Transverse colon (tissue), 4 donors: ENCODE measurements around the gene FAM20C. TPM values are rescaled to one million over a fixed set of nuclear protein-coding genes. Genes with fewer than 3 reads are reported as not detected.
"Not testable (repeated sequence)": the region's sequence is repeated elsewhere in the genome, so short reads cannot be mapped to it uniquely, and the experiment has no call there.

ENCODE experiments used
- DNase-seq: peaks from one replicate; pipeline ENCODE4 v3.0.0-alpha.2; 2019
- H3K27ac ChIP-seq, 4 donors: fragments of 200-600 bp; sonication (generic); 2 replicates each; pipeline ENCODE4 v1.5.1; 2016 to 2018; ENCODE audit warnings: inconsistent platforms in 4 of 4
- H3K27me3 ChIP-seq: fragments of 200-600 bp; sonication (generic); 2 replicates; pipeline ENCODE4 v1.5.1; 2017; ENCODE audit warnings: inconsistent platforms
- H3K36me3 ChIP-seq, 4 donors: fragments of 200-600 bp; sonication (generic); 2 replicates each; pipeline ENCODE4 v1.5.1; 2017 to 2019; ENCODE audit warnings: inconsistent platforms in 4 of 4
- H3K4me1 ChIP-seq, 4 donors: fragments of 200-600 bp; sonication (generic); 2 replicates each; pipeline ENCODE4 v1.5.1; 2017 to 2020; ENCODE audit warnings: inconsistent platforms in 4 of 4
- H3K4me3 ChIP-seq, 4 donors: fragments of 200-600 bp; sonication (generic); 1 replicate in 1 of 4; 2 replicates in 3 of 4; pipeline versions ENCODE4 v1.5.1 to v1.6.1; 2017 to 2019; ENCODE audit warnings: inconsistent platforms in 4 of 4
- H3K9me3 ChIP-seq, 2 donors: fragments of 200-600 bp; sonication (generic); 2 replicates each; pipeline ENCODE4 v1.5.1; 2017 to 2019; ENCODE audit warnings: inconsistent platforms in 2 of 2
- EP300 ChIP-seq: sonication (generic); formaldehyde crosslinking; IDR thresholded peaks from one replicate; pipeline ENCODE4 v1.6.1; 2017; ENCODE audit warnings: antibody characterized with exemption, low read depth
- POLR2A ChIP-seq: fragments of 450-650 bp; IDR thresholded peaks from one replicate; pipeline ENCODE4 v1.6.1; 2016; ENCODE audit warnings: antibody characterized with exemption, mild to moderate bottlenecking, moderate library complexity
- POLR2AphosphoS5 ChIP-seq, 3 donors: sonication (generic); formaldehyde crosslinking; IDR thresholded peaks; one replicate each; pipeline ENCODE4 v1.6.1; 2016; ENCODE audit warnings: antibody characterized with exemption in 3 of 3
- WGBS, 2 donors: methylation state at CpG; one replicate each; pipeline ENCODE4 v1.1.5; 2018; ENCODE audit warnings: low coverage in 1 of 2; 5-methylcytosine and 5-hydroxymethylcytosine counted together
- in situ Hi-C, 4 donors: fragments of 200-750 bp; cut with MboI; loops; one replicate each; pipeline versions ENCODE4 v1.15.0 to v1.15.1; 2017; ENCODE audit warnings: low sequenced_read_pairs in 3 of 4, low pct_ligation_motif_present in 1 of 4, low pct_unique_long_range_greater_than_20kb in 1 of 4
- intact Hi-C: fragments of 100-400 bp; cut with DNase I; formaldehyde crosslinking; loops from one replicate; pipeline ENCODE4 v1.15.1; 2023; ENCODE audit warnings: low total_unique reads
- total RNA-seq, 4 donors: library from RNA; depleted of rRNA; stranded (reverse); fragments of >200 nt; gene quantifications; one replicate each; pipeline ENCODE4 v1.1.0, GENCODE V29; 2016
- TF ChIP-seq, protein P1 (sequence below), 5 experiments: fragments of 200-600 bp in 3 of 5; fragments of 450-650 bp in 2 of 5; sonication (generic) in 3 of 5; IDR thresholded peaks; 1 replicate in 2 of 5; 2 replicates in 3 of 5; pipeline ENCODE4 v1.5.1; 2016 to 2017; ENCODE audit warnings: antibody characterized with exemption in 5 of 5, inconsistent platforms in 3 of 5, mild to moderate bottlenecking in 2 of 5, moderate library complexity in 1 of 5

Gene FAM20C
- total RNA-seq, 4 donors from 2014 or later: 10.5 to 62.3 (median 23.5) TPM

DNA sequence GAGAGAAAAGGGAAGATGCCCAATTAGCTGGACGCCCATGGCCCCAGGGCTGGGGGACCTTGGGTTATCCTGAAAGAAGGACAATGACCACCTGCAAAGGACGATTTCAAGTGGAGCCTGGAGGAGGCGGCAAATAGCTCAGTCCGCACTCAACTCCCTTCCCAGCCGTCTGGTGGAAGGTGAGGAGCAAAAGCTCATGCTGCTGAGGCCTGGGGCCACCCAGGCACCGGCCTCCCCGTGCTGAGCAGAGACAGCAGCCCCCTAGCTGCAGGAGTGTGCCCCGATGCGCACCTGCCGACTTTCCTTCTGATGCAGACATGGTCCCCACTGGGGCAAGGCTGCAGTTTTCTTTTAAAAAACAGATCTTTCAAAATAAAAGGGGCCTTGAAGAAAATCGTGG is 7.9 kb downstream of the FAM20C start:
- Histone ChIP-seq H3K4me1 (peaks cover 0 to 17% (median 8%) of the 10 kb centered on the region in 4 donors), H3K27ac (no peak overlapping the region), H3K4me3 (no peak overlapping the region), H3K9me3 (no peaks in the 10 kb centered on the region), H3K36me3 (no peaks in the 10 kb centered on the region), H3K27me3 (no peaks in the 10 kb centered on the region)
- intact Hi-C loops: no loop called here
- no peak for TF ChIP-seq POLR2AphosphoS5 (IDR thresholded peaks at IDR 0.05)
- TF ChIP-seq EP300: no peak
- TF ChIP-seq, protein P1, sequence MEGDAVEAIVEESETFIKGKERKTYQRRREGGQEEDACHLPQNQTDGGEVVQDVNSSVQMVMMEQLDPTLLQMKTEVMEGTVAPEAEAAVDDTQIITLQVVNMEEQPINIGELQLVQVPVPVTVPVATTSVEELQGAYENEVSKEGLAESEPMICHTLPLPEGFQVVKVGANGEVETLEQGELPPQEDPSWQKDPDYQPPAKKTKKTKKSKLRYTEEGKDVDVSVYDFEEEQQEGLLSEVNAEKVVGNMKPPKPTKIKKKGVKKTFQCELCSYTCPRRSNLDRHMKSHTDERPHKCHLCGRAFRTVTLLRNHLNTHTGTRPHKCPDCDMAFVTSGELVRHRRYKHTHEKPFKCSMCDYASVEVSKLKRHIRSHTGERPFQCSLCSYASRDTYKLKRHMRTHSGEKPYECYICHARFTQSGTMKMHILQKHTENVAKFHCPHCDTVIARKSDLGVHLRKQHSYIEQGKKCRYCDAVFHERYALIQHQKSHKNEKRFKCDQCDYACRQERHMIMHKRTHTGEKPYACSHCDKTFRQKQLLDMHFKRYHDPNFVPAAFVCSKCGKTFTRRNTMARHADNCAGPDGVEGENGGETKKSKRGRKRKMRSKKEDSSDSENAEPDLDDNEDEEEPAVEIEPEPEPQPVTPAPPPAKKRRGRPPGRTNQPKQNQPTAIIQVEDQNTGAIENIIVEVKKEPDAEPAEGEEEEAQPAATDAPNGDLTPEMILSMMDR (IDR thresholded peaks at IDR 0.05): no peak
- no peak for TF ChIP-seq POLR2A
- 82% methylated on average over 11 of the region's 11 CpGs; no CpG with 5 or more reads in 1 of the 2 donors for WGBS, 2 donors
- DNase-seq: no peak
- in situ Hi-C loops: no loop called here

DNA sequence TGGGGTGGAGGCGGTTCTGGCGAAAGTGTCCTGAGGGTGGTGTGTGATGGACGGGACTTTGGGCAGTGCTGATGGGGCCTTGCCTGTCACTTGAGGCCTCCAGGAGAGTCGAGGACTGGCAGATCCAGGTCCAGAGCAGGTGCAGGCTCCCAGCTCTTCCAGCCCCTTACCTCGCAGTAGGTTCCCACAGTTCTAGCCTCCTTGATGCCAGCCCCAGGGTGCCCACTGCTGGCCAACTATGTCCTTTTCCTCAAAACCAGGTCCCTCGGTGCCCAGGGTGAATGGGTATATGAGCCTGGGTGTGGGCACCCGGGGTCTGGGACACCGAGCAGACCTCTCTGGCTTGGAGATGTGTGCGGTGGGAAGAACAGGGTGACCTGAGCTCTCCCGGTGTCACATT is 8.3 kb downstream of the FAM20C start:
- Histone ChIP-seq H3K4me1 (peaks cover 0 to 13% (median 5%) of the 10 kb centered on the region in 4 donors), H3K4me3 (no peak overlapping the region), H3K27ac (no peak overlapping the region), H3K9me3 (no peaks in the 10 kb centered on the region), H3K27me3 (no peaks in the 10 kb centered on the region), H3K36me3 (no peaks in the 10 kb centered on the region)
- 84% methylated on average over 9 of the region's 10 CpGs; no CpG with 5 or more reads in 1 of the 2 donors for WGBS, 2 donors
- TF ChIP-seq EP300 (no peak), POLR2A (no peak), POLR2AphosphoS5 (IDR thresholded peaks at IDR 0.05) (no peak)
- TF ChIP-seq, protein P1 (IDR thresholded peaks at IDR 0.05): no peak
- intact Hi-C loops: no loop called here
- in situ Hi-C loops: no loop called here
- DNase-seq: no peak

DNA sequence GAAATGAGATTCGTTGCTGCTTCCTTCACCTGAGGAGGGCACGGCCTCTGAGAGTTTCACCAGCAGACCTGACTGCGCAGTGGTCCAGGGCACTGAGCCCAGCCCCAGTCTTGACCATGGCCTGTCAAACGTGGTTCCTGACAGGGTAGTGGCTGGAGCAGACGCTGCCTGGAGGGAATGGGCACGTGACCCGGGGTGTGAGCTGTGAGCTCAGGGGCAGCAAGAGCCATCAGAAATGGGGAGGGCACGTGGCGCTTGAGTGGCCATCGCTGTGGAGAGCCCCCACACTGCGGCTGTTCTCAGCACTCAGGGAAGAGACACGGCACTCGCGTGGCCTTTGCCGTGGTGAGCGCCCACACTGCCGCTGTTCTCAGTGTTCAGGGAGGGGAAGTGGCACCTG is 12.0 kb downstream of the FAM20C start:
- in situ Hi-C loops: no loop called here
- intact Hi-C loops: no loop called here

DNA sequence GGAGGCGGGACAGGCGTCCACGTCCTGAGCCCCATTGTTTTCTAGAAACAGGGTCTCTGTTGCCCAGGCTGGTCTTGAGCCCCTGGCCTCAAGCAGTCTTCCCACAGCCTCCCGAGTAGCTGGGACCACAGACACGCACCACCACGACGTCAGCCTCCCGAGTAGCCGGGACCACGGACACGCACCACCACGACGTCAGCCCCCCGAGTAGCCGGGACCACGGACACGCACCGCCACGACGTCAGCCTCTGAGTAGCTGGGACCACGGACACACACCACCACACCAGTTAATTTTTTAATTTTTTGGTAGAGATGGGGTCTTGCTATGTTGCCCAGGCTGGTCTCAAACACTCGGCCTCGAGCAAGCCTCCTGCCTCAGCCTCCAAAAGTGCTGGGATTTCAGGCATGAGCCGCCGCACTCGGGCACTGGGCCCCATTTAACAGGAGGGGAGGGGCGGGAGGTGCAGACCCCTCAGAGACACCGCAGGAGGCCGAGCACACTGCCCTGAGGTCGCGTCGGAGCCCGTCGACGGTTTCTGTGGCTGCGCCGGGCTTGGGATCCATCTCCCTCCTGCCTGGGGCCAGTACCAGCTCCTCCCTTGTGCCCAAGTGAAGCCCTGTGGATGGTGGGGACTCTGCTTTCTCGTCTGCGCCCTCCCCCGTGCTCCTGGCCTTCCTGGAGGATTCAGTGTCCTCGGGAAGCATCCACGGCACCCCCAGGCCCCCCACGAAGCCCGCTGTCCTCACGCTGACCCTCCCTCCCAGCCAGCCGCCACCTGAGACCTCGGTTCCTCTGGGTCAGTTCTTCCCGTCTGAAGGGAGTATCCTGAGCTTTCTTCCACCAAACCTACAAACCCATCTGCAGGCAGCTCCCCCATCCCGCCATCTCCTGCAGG is 13.0 kb downstream of the FAM20C start:
- Histone ChIP-seq H3K27me3 (no peaks in the 10 kb centered on the region), H3K36me3 (no peaks in the 10 kb centered on the region), H3K9me3 (no peaks in the 10 kb centered on the region), H3K4me3 (no peak overlapping the region), H3K27ac (no peak overlapping the region), H3K4me1 (peaks cover 0 to 9% (median 0%) of the 10 kb centered on the region in 4 donors)
- no peak for DNase-seq
- 95 to 99% methylated on average over 15 to 40 of the region's 49 CpGs for WGBS, 2 donors
- intact Hi-C loops: no loop called here
- no peak for TF ChIP-seq EP300
- TF ChIP-seq POLR2AphosphoS5 (IDR thresholded peaks at IDR 0.05): no peak
- TF ChIP-seq POLR2A: no peak
- TF ChIP-seq, protein P1 (IDR thresholded peaks at IDR 0.05): no peak
- in situ Hi-C loops: no loop called here

More for the DNA sequence above, 12.0 kb downstream of the FAM20C start:
- DNase-seq: no peak
- Histone ChIP-seq H3K9me3 (no peaks in the 10 kb centered on the region), H3K36me3 (no peaks in the 10 kb centered on the region), H3K4me1 (peaks cover 0 to 2% (median 0%) of the 10 kb centered on the region in 4 donors), H3K4me3 (no peak overlapping the region), H3K27ac (no peak overlapping the region), H3K27me3 (no peaks in the 10 kb centered on the region)
- 92% methylated on average over 17 of the region's 17 CpGs; no CpG with 5 or more reads in 1 of the 2 donors for WGBS, 2 donors
- TF ChIP-seq POLR2AphosphoS5 (IDR thresholded peaks at IDR 0.05) (no peak), POLR2A (no peak), EP300 (no peak)
- TF ChIP-seq, protein P1 (IDR thresholded peaks at IDR 0.05): no peak

DNA sequence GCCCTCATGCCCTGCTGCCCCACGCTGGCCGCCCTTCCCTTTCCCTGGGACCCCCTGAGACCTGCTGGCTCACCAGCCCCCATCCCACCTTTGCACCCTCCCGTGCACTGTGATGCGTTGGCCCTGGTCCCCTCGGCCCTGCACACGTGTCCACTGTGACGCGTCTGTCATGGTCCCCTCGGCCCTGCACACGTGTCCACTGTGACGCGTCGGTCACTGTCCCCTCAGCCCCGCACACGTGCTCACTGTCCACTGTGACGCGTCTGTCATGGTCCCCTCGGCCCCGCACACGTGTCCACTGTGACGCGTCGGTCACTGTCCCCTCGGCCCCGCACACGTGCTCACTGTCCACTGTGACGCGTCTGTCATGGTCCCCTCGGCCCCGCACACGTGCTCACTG is 14.0 kb downstream of the FAM20C start:
- H3K36me3 ChIP-seq, H3K27me3 ChIP-seq, H3K9me3 ChIP-seq, DNase-seq, H3K4me1 ChIP-seq, intact Hi-C loops, H3K4me3 ChIP-seq, in situ Hi-C loops, H3K27ac ChIP-seq: not testable (repeated sequence)
- WGBS, 2 donors: 75 to 86% methylated on average over 8 to 31 of the region's 31 CpGs
